ENCODE measurements around the gene MALT1.
"Not testable (repeated sequence)": the region's sequence is repeated elsewhere in the genome, so short reads cannot be mapped to it uniquely, and the experiment has no call there.

Gene MALT1

GRCh38 chr18:58770601-58771000 is 99.3 kb downstream of the MALT1 start:
- no peak for DNase-seq (ENCODE audit: low read depth)
- H3K4me3 ChIP-seq (ENCODE audit: low read depth, low read length), result no peak overlapping the region
- TF ChIP-seq POLR2A (IDR thresholded peaks at IDR 0.05; ENCODE audit: extremely low read depth, insufficient read length) (no peak), MYC (IDR thresholded peaks at IDR 0.05; ENCODE audit: low read depth, low read length) (no peak)
- TF ChIP-seq, protein P1, sequence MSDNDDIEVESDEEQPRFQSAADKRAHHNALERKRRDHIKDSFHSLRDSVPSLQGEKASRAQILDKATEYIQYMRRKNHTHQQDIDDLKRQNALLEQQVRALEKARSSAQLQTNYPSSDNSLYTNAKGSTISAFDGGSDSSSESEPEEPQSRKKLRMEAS (IDR thresholded peaks at IDR 0.05; ENCODE audit: low read depth, low read length), result no peak
- TF ChIP-seq, protein P2, sequence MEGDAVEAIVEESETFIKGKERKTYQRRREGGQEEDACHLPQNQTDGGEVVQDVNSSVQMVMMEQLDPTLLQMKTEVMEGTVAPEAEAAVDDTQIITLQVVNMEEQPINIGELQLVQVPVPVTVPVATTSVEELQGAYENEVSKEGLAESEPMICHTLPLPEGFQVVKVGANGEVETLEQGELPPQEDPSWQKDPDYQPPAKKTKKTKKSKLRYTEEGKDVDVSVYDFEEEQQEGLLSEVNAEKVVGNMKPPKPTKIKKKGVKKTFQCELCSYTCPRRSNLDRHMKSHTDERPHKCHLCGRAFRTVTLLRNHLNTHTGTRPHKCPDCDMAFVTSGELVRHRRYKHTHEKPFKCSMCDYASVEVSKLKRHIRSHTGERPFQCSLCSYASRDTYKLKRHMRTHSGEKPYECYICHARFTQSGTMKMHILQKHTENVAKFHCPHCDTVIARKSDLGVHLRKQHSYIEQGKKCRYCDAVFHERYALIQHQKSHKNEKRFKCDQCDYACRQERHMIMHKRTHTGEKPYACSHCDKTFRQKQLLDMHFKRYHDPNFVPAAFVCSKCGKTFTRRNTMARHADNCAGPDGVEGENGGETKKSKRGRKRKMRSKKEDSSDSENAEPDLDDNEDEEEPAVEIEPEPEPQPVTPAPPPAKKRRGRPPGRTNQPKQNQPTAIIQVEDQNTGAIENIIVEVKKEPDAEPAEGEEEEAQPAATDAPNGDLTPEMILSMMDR (IDR thresholded peaks at IDR 0.05; ENCODE audit: low read depth, low read length), result no peak

DNA sequence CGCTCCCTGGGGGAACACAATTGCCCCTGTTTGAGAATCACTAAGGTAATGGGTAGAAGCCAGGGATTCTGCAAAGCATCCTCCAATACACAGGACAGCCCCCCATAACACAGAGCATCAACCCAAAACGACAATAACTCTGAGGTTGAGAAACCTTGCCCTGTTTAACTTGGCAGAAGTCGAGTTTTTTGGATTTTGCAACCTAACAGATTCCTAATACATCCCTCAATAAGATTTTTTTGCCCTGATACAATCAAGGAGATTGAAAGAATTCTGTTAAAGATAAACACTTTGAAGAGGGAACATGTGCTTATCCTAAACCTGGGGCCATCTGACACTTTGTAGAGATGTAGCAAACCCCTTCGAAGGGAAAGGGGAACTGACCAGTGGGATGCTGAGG is 100.9 kb downstream of the MALT1 start:
- no peak for TF ChIP-seq MYC (IDR thresholded peaks at IDR 0.05; ENCODE audit: low read depth, low read length)
- TF ChIP-seq, protein P1 (IDR thresholded peaks at IDR 0.05; ENCODE audit: low read depth, low read length), result no peak
- TF ChIP-seq, protein P2 (IDR thresholded peaks at IDR 0.05; ENCODE audit: low read depth, low read length), result no peak
- no peak for TF ChIP-seq POLR2A (IDR thresholded peaks at IDR 0.05; ENCODE audit: extremely low read depth, insufficient read length)
- no peak overlapping the region for H3K4me3 ChIP-seq (ENCODE audit: low read depth, low read length)
- DNase-seq (ENCODE audit: low read depth), result no peak

- TF ChIP-seq MYC (IDR thresholded peaks at IDR 0.05; ENCODE audit: low read depth, low read length) (no peak), POLR2A (IDR thresholded peaks at IDR 0.05; ENCODE audit: extremely low read depth, insufficient read length) (no peak)
- TF ChIP-seq, protein P2 (IDR thresholded peaks at IDR 0.05; ENCODE audit: low read depth, low read length), result no peak
- TF ChIP-seq, protein P1 (IDR thresholded peaks at IDR 0.05; ENCODE audit: low read depth, low read length), result no peak
- DNase-seq (ENCODE audit: low read depth), result no peak
- no peak overlapping the region for H3K4me3 ChIP-seq (ENCODE audit: low read depth, low read length)
Observed at GRCh38 chr18:58776084-58776483, 104.8 kb downstream of the MALT1 start.

DNA sequence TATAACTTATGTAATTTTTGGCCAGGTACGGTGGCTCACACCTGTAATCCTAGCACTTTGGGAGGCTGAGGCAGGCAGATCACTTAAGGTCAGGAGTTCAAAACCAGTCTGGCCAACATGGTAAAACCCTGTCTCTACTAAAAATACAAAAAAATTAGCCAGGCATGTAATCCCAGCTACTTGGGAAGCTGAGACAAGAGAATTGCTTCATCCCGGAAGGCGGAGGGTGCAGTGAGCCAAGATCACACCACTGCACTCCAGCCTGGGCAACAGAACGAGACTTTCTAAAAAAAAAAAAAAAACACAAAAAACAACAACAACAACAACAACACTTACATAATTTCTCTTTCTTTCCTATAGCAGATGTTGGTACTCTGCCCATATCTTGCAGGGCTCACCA is 105.3 kb downstream of the MALT1 start:
- not testable (repeated sequence) for H3K4me3 ChIP-seq (ENCODE audit: low read depth, low read length); DNase-seq (ENCODE audit: low read depth)

- H3K4me3 ChIP-seq (ENCODE audit: low read depth, low read length), result no peak overlapping the region
- TF ChIP-seq, protein P2 (IDR thresholded peaks at IDR 0.05; ENCODE audit: low read depth, low read length), result no peak
- TF ChIP-seq MYC (IDR thresholded peaks at IDR 0.05; ENCODE audit: low read depth, low read length) (no peak), POLR2A (IDR thresholded peaks at IDR 0.05; ENCODE audit: extremely low read depth, insufficient read length) (no peak)
- TF ChIP-seq, protein P1 (IDR thresholded peaks at IDR 0.05; ENCODE audit: low read depth, low read length), result no peak
- no peak for DNase-seq (ENCODE audit: low read depth)
Observed at GRCh38 chr18:58777471-58777870, 106.2 kb downstream of the MALT1 start.

- TF ChIP-seq MYC (IDR thresholded peaks at IDR 0.05; ENCODE audit: low read depth, low read length) (no peak), POLR2A (IDR thresholded peaks at IDR 0.05; ENCODE audit: extremely low read depth, insufficient read length) (no peak)
- TF ChIP-seq, protein P1 (IDR thresholded peaks at IDR 0.05; ENCODE audit: low read depth, low read length), result no peak
- TF ChIP-seq, protein P2 (IDR thresholded peaks at IDR 0.05; ENCODE audit: low read depth, low read length), result no peak
- no peak overlapping the region for H3K4me3 ChIP-seq (ENCODE audit: low read depth, low read length)
- DNase-seq (ENCODE audit: low read depth), result no peak
Observed at GRCh38 chr18:58779529-58779928, 108.3 kb downstream of the MALT1 start.

All from NB4 (cell line).